WTC11 (cell line): Measurements from ENCODE around the gene DCLK1. TPM values are rescaled to one million over a fixed set of nuclear protein-coding genes. Genes with fewer than 3 reads are reported as not detected.
A peak's percentile ranks its signal among the peaks of the same experiment; 100 is the strongest.

Experiments
- CREM ChIP-seq: sonication (generic); formaldehyde crosslinking; IDR thresholded peaks from 2 replicates; pipeline ENCODE4 v1.8.1; 2022; ENCODE audit warnings: mild to moderate bottlenecking, missing genetic modification reagents, moderate library complexity
- ELF4 ChIP-seq: sonication (generic); formaldehyde crosslinking; IDR thresholded peaks from 2 replicates; pipeline ENCODE4 v1.8.1; 2022; ENCODE audit warnings: low read depth, mild to moderate bottlenecking, moderate library complexity, missing genetic modification reagents
- EMX1 ChIP-seq: fragments of 250-450 bp; sonication (Bioruptor Pico); IDR thresholded peaks from 2 replicates; pipeline ENCODE4 v1.8.0; 2021; ENCODE audit warnings: mild to moderate bottlenecking
- ESRRA ChIP-seq: sonication (generic); formaldehyde crosslinking; IDR thresholded peaks from 2 replicates; pipeline ENCODE4 v1.8.1; 2022; ENCODE audit warnings: mild to moderate bottlenecking, missing genetic modification reagents, borderline replicate concordance
- FOXK1 ChIP-seq: sonication (generic); formaldehyde crosslinking; IDR thresholded peaks from 2 replicates; pipeline ENCODE4 v1.8.0; 2022; ENCODE audit warnings: mild to moderate bottlenecking, moderate library complexity, missing genetic modification reagents
- GABPB1 ChIP-seq: sonication (generic); formaldehyde crosslinking; IDR thresholded peaks from 2 replicates; pipeline ENCODE4 v1.8.1; 2023; ENCODE audit warnings: mild to moderate bottlenecking, missing genetic modification reagents
- HMGA2 ChIP-seq: fragments of 250-450 bp; sonication (Bioruptor Pico); IDR thresholded peaks from 2 replicates; pipeline ENCODE4 v1.4.0; 2021; ENCODE audit warnings: mild to moderate bottlenecking, moderate library complexity
- JUN ChIP-seq: sonication (generic); formaldehyde crosslinking; IDR thresholded peaks from 2 replicates; pipeline ENCODE4 v1.8.0; 2023; ENCODE audit warnings: mild to moderate bottlenecking, missing genetic modification reagents
- NFYB ChIP-seq: sonication (generic); formaldehyde crosslinking; conservative IDR thresholded peaks from 2 replicates; pipeline ENCODE4 v1.8.0; 2022; ENCODE audit warnings: low read depth, missing genetic modification reagents
- RORB ChIP-seq: fragments of 250-450 bp; sonication (Bioruptor Pico); IDR thresholded peaks from 2 replicates; pipeline ENCODE4 v1.9.0; 2021; ENCODE audit warnings: mild to moderate bottlenecking
- SMAD3 ChIP-seq: sonication (generic); formaldehyde crosslinking; IDR thresholded peaks from 2 replicates; pipeline ENCODE4 v1.8.0; 2022; ENCODE audit warnings: missing genetic modification reagents, mild to moderate bottlenecking, borderline replicate concordance
- SOX15 ChIP-seq: fragments of 250-450 bp; sonication (Bioruptor Pico); IDR thresholded peaks from 2 replicates; pipeline ENCODE4 v1.9.0; 2021; ENCODE audit warnings: mild to moderate bottlenecking
- TEAD1 ChIP-seq: sonication (generic); formaldehyde crosslinking; IDR thresholded peaks from 2 replicates; pipeline ENCODE4 v1.8.0; 2022; ENCODE audit warnings: mild to moderate bottlenecking, missing genetic modification reagents
- TEAD4 ChIP-seq: sonication (generic); formaldehyde crosslinking; IDR thresholded peaks from 2 replicates; pipeline ENCODE4 v1.8.0; 2022; ENCODE audit warnings: mild to moderate bottlenecking, missing genetic modification reagents
- TP53 ChIP-seq: sonication (generic); formaldehyde crosslinking; IDR thresholded peaks from 2 replicates; pipeline ENCODE4 v1.8.1; 2023; ENCODE audit warnings: mild to moderate bottlenecking, missing genetic modification reagents
- total RNA-seq: library from RNA; stranded (reverse); gene quantifications from 3 replicates; pipeline ENCODE4 v1.2.3, GENCODE V29; 2021
- TF ChIP-seq, protein P1 (sequence below): fragments of 250-450 bp; sonication (Bioruptor Pico); IDR thresholded peaks from 2 replicates; pipeline ENCODE4 v1.9.0; 2021; ENCODE audit warnings: mild to moderate bottlenecking, borderline replicate concordance
- TF ChIP-seq, protein P2 (sequence below): sonication (generic); formaldehyde crosslinking; IDR thresholded peaks from 2 replicates; pipeline ENCODE4 v1.8.1; 2023; ENCODE audit warnings: mild to moderate bottlenecking, missing genetic modification reagents, moderate library complexity
- TF ChIP-seq, protein P3 (sequence below): sonication (generic); formaldehyde crosslinking; conservative IDR thresholded peaks from 2 replicates; pipeline ENCODE4 v1.8.1; 2023; ENCODE audit warnings: mild to moderate bottlenecking, low read depth, missing genetic modification reagents, moderate library complexity
- TF ChIP-seq, protein P4 (sequence below): fragments of 250-450 bp; sonication (Bioruptor Pico); IDR thresholded peaks from 2 replicates; pipeline ENCODE4 v1.9.0; 2021; ENCODE audit warnings: mild to moderate bottlenecking
- TF ChIP-seq, protein P5 (sequence below): sonication (generic); formaldehyde crosslinking; IDR thresholded peaks from 2 replicates; pipeline ENCODE4 v1.8.1; 2023; ENCODE audit warnings: mild to moderate bottlenecking, missing genetic modification reagents
- TF ChIP-seq, protein P6 (sequence below): sonication (generic); formaldehyde crosslinking; IDR thresholded peaks from 2 replicates; pipeline ENCODE4 v1.8.0; 2022; ENCODE audit warnings: mild to moderate bottlenecking, missing genetic modification reagents
- TF ChIP-seq, protein P7 (sequence below): fragments of 250-450 bp; sonication (Bioruptor Pico); IDR thresholded peaks from 2 replicates; pipeline ENCODE4 v2.1.2; 2022; ENCODE audit warnings: mild to moderate bottlenecking, moderate library complexity
- TF ChIP-seq, protein P8 (sequence below): sonication (generic); formaldehyde crosslinking; IDR thresholded peaks from 2 replicates; pipeline ENCODE4 v1.8.1; 2023; ENCODE audit warnings: mild to moderate bottlenecking, missing genetic modification reagents

DCLK1 gene
- total RNA-seq, 1 experiment from 2014 or later: 18.5 TPM

DNA sequence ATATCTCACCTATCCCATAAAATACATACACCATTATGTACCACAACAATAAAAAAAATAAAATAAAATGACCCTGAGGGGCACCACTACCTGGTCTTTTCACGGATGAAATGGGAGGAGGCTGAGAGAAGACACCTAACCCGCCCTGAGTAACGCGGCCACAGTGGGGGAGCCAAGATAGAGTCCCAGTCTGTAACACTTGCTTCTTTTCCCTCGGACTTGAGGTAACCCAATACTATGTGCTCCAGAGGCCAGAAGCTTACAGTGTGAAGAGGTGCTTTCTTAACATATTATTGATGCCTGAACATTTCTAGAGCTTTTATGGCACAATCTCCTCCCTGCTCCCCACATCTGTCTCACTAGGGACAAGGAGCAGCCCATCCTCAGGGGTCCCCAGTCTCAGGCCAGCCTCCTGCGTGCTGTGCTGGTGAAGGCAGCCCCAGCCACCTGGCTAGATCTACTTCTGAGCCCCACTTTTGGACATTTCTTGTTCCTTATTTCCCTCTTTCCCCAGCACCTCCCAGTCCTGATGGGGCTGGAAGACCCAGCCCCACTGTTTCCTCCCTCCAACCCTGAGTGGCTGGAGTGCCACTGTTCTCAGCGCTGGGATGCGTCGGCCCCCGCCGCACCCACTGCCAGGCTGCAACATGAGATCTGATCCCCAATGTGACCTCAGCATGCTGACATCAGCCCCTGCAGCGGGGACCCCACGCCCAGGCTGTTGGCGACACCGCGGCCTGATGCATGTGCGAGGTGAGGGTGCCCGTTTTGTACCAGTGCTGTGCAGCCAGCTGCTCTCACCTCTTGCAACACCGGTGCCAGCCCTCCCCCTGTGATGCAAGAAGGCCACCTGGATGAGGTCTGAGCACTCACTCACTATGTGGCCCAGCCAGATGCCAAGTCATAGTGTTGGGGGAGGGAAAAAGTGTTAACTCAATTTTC is 143.3 kb downstream of the DCLK1 start (continued):
- TF ChIP-seq, protein P1, sequence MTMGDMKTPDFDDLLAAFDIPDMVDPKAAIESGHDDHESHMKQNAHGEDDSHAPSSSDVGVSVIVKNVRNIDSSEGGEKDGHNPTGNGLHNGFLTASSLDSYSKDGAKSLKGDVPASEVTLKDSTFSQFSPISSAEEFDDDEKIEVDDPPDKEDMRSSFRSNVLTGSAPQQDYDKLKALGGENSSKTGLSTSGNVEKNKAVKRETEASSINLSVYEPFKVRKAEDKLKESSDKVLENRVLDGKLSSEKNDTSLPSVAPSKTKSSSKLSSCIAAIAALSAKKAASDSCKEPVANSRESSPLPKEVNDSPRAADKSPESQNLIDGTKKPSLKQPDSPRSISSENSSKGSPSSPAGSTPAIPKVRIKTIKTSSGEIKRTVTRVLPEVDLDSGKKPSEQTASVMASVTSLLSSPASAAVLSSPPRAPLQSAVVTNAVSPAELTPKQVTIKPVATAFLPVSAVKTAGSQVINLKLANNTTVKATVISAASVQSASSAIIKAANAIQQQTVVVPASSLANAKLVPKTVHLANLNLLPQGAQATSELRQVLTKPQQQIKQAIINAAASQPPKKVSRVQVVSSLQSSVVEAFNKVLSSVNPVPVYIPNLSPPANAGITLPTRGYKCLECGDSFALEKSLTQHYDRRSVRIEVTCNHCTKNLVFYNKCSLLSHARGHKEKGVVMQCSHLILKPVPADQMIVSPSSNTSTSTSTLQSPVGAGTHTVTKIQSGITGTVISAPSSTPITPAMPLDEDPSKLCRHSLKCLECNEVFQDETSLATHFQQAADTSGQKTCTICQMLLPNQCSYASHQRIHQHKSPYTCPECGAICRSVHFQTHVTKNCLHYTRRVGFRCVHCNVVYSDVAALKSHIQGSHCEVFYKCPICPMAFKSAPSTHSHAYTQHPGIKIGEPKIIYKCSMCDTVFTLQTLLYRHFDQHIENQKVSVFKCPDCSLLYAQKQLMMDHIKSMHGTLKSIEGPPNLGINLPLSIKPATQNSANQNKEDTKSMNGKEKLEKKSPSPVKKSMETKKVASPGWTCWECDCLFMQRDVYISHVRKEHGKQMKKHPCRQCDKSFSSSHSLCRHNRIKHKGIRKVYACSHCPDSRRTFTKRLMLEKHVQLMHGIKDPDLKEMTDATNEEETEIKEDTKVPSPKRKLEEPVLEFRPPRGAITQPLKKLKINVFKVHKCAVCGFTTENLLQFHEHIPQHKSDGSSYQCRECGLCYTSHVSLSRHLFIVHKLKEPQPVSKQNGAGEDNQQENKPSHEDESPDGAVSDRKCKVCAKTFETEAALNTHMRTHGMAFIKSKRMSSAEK (CRISPR knock-in tag): 0 out of 2 replicates have a peak, but pooled peaks have one; percentile 26
- TF ChIP-seq, protein P2, sequence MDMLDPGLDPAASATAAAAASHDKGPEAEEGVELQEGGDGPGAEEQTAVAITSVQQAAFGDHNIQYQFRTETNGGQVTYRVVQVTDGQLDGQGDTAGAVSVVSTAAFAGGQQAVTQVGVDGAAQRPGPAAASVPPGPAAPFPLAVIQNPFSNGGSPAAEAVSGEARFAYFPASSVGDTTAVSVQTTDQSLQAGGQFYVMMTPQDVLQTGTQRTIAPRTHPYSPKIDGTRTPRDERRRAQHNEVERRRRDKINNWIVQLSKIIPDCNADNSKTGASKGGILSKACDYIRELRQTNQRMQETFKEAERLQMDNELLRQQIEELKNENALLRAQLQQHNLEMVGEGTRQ (CRISPR knock-in tag): peak; percentile 39
- TF ChIP-seq, protein P3, sequence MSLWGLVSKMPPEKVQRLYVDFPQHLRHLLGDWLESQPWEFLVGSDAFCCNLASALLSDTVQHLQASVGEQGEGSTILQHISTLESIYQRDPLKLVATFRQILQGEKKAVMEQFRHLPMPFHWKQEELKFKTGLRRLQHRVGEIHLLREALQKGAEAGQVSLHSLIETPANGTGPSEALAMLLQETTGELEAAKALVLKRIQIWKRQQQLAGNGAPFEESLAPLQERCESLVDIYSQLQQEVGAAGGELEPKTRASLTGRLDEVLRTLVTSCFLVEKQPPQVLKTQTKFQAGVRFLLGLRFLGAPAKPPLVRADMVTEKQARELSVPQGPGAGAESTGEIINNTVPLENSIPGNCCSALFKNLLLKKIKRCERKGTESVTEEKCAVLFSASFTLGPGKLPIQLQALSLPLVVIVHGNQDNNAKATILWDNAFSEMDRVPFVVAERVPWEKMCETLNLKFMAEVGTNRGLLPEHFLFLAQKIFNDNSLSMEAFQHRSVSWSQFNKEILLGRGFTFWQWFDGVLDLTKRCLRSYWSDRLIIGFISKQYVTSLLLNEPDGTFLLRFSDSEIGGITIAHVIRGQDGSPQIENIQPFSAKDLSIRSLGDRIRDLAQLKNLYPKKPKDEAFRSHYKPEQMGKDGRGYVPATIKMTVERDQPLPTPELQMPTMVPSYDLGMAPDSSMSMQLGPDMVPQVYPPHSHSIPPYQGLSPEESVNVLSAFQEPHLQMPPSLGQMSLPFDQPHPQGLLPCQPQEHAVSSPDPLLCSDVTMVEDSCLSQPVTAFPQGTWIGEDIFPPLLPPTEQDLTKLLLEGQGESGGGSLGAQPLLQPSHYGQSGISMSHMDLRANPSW (CRISPR knock-in tag): no peak
- TF ChIP-seq, protein P4, sequence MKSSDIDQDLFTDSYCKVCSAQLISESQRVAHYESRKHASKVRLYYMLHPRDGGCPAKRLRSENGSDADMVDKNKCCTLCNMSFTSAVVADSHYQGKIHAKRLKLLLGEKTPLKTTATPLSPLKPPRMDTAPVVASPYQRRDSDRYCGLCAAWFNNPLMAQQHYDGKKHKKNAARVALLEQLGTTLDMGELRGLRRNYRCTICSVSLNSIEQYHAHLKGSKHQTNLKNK (CRISPR knock-in tag): no peak
- TF ChIP-seq TEAD4 (CRISPR knock-in tag): no peak
- no peak for TF ChIP-seq CREM
- TF ChIP-seq, protein P5, sequence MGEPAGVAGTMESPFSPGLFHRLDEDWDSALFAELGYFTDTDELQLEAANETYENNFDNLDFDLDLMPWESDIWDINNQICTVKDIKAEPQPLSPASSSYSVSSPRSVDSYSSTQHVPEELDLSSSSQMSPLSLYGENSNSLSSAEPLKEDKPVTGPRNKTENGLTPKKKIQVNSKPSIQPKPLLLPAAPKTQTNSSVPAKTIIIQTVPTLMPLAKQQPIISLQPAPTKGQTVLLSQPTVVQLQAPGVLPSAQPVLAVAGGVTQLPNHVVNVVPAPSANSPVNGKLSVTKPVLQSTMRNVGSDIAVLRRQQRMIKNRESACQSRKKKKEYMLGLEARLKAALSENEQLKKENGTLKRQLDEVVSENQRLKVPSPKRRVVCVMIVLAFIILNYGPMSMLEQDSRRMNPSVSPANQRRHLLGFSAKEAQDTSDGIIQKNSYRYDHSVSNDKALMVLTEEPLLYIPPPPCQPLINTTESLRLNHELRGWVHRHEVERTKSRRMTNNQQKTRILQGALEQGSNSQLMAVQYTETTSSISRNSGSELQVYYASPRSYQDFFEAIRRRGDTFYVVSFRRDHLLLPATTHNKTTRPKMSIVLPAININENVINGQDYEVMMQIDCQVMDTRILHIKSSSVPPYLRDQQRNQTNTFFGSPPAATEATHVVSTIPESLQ (CRISPR knock-in tag): no peak
- TF ChIP-seq SMAD3 (CRISPR knock-in tag): no peak
- no peak for TF ChIP-seq GABPB1 (CRISPR knock-in tag)
- no peak for TF ChIP-seq JUN
- TF ChIP-seq HMGA2 (CRISPR knock-in tag): no peak
- no peak for TF ChIP-seq ELF4
- TF ChIP-seq FOXK1: peak; percentile 64; the same call in 1 of the 2 replicates
- TF ChIP-seq TEAD1: no peak; the same call in 1 of the 2 replicates
- TF ChIP-seq SOX15 (CRISPR knock-in tag): no peak
- TF ChIP-seq TP53: no peak
- TF ChIP-seq NFYB (CRISPR knock-in tag): no peak
- TF ChIP-seq RORB (CRISPR knock-in tag): no peak
- TF ChIP-seq, protein P6, sequence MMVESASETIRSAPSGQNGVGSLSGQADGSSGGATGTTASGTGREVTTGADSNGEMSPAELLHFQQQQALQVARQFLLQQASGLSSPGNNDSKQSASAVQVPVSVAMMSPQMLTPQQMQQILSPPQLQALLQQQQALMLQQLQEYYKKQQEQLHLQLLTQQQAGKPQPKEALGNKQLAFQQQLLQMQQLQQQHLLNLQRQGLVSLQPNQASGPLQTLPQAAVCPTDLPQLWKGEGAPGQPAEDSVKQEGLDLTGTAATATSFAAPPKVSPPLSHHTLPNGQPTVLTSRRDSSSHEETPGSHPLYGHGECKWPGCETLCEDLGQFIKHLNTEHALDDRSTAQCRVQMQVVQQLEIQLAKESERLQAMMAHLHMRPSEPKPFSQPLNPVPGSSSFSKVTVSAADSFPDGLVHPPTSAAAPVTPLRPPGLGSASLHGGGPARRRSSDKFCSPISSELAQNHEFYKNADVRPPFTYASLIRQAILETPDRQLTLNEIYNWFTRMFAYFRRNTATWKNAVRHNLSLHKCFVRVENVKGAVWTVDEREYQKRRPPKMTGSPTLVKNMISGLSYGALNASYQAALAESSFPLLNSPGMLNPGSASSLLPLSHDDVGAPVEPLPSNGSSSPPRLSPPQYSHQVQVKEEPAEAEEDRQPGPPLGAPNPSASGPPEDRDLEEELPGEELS (CRISPR knock-in tag): no peak
- TF ChIP-seq, protein P7, sequence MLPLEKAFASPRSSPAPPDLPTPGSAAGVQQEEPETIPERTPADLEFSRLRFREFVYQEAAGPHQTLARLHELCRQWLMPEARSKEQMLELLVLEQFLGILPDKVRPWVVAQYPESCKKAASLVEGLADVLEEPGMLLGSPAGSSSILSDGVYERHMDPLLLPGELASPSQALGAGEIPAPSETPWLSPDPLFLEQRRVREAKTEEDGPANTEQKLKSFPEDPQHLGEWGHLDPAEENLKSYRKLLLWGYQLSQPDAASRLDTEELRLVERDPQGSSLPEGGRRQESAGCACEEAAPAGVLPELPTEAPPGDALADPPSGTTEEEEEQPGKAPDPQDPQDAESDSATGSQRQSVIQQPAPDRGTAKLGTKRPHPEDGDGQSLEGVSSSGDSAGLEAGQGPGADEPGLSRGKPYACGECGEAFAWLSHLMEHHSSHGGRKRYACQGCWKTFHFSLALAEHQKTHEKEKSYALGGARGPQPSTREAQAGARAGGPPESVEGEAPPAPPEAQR (CRISPR knock-in tag): no peak
- TF ChIP-seq ESRRA (CRISPR knock-in tag): no peak
- TF ChIP-seq, protein P8, sequence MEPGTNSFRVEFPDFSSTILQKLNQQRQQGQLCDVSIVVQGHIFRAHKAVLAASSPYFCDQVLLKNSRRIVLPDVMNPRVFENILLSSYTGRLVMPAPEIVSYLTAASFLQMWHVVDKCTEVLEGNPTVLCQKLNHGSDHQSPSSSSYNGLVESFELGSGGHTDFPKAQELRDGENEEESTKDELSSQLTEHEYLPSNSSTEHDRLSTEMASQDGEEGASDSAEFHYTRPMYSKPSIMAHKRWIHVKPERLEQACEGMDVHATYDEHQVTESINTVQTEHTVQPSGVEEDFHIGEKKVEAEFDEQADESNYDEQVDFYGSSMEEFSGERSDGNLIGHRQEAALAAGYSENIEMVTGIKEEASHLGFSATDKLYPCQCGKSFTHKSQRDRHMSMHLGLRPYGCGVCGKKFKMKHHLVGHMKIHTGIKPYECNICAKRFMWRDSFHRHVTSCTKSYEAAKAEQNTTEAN: no peak
- TF ChIP-seq EMX1 (CRISPR knock-in tag): no peak
